ENCODE data around the gene KIF5C.
A peak's percentile ranks its signal among the peaks of the same experiment; 100 is the strongest.

KIF5C gene

GRCh38 chr2:149017116-149017985 lies 142.3 kb downstream of the KIF5C start:
- peak; percentile 82 for DNase-seq (ENCODE audit: low spot score)

- DNase-seq (ENCODE audit: low spot score): no peak
Measured at GRCh38 chr2:149018981-149019380, 144.0 kb downstream of the KIF5C start.

DNA sequence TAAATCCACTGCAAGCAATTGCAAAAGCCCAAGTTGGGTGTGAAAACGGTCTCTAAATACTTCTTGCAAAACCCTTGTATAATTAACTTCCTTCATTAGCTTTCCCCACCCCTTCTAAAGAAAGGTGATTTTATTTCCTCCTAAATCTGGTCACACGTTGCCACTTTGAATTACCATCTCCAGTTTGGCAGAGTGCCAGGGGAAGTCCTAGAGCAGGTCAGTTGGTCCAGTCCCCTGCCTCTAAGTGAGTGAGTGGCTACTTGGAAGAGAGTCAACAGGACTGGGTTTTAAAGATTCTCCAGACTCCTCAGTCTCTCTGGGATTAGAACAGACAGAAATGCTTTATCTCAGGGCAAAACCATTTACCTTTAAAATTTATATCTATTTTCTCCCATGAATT lies 144.7 kb downstream of the KIF5C start:
- no peak for DNase-seq (ENCODE audit: low spot score)

GRCh38 chr2:149020432-149020851 lies 145.4 kb downstream of the KIF5C start:
- no peak for DNase-seq (ENCODE audit: low spot score)

GRCh38 chr2:149021271-149021719 lies 146.3 kb downstream of the KIF5C start:
- no peak for DNase-seq (ENCODE audit: low spot score)

GRCh38 chr2:149021761-149022160 lies 146.7 kb downstream of the KIF5C start:
- DNase-seq (ENCODE audit: low spot score): no peak

- DNase-seq (ENCODE audit: low spot score): no peak
Measured at GRCh38 chr2:149023091-149023490, 148.1 kb downstream of the KIF5C start.

GRCh38 chr2:149027590-149028250 lies 152.7 kb downstream of the KIF5C start:
- DNase-seq (ENCODE audit: low spot score): no peak

DNA sequence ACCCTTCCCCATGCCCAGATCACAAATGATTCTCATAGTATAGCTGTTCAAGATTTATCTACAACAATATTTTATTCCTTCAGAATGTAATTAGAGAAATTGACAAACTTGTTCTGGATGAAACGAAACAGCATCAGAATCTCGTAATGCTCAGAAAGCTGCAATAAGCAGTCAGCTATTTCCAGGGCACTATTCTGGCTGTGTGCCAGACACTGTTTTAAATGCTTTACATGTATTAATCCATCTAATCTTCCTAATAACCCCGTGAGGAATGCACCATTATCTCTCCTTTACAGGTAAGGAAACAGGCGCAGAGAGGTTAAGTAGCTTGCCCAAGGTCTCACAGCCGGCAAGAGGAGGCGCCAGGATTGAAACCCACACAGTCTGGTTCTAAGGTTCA lies 153.3 kb downstream of the KIF5C start:
- DNase-seq (ENCODE audit: low spot score): no peak

- DNase-seq (ENCODE audit: low spot score): no peak
Measured at GRCh38 chr2:149028891-149029290, 153.9 kb downstream of the KIF5C start.

DNA sequence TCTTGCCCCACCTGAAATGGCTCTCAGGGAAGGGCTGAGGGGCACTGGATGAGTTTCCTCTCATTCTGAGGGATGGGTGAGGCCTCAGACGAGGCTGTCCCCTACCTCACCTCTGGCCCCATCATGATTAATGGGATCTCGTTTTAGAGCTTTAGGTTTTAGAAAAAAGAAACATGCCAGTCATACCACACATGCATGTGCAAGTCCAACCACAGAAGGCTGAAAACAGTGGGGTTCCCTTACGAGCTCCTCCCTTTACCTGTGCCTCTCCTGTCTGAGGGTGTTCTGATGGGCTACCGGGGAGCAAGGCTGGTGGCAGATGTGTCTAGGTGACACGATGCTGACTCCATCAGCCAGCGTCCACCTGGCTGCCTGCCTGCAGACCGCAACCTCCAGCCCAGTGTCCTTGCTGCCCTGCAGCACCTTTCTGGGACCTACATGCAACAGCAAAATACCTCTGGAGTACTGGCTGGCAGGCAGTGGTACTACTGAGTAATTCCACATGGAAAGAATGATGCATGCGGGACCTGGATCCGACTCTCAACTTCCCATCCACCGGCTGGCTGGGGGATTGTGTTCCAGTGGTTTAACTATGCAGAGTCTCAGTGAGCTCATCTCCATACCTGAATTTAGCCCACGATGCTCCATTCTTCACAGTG lies 154.4 kb downstream of the KIF5C start:
- no peak for DNase-seq (ENCODE audit: low spot score)

DNA sequence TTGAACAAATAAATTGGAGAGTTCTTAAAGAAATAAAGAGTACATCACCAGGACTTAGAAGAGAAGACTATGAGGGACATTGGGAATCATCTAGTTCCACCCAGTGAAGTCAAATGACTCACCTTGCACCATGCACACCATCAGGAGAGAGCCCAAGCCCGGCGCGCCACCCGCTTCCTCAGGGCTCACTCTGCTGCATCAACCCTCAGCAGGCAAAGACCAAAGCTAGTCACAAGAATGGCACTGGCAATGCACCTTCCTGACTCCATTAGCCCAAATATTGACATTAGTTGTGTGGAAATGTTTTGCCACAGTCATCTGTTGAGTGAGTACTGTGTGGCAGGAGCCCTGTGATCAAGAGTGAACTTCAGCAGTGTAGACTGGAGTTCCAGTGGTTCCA lies 156.4 kb downstream of the KIF5C start:
- DNase-seq (ENCODE audit: low spot score): no peak

DNA sequence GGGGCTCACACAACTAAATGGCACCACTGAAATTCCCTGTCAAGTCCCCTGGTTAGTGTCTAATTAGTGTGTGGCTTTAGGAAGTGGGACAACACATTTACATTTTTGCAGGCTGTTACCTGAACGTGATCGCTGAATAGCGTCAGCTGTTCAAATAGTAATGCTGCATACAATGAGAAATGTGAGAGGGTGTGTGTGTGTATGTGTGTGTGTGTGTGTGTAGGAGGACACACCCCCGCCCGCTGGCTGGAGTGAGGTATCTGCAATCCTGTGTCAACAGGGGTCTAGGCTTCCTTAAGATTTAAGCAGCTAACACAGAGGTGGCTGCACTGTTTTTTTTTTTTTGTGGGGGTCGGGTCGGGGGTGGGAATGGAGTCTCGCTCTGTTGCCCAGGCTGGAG lies 158.7 kb downstream of the KIF5C start:
- DNase-seq (ENCODE audit: low spot score): no peak

DNA sequence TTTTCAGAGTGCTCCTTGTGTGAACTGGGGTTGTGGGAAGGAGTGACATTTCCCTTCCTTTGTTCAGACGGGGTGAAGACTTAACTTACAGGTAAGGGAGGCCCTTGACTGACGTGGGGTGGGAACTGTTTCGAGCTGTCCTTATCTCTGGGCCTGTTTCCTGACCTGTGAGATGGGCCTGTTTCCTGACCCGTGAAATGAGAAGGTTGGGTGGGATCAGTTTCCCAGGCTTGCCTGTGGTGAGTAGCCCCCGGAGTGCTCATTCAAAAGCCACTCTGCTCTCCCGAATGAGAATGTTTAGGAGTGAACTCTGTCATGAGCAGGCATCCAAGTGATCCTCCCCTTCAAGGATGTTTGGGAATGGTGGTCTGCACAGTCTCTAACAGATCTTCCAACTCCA lies 159.4 kb downstream of the KIF5C start:
- DNase-seq (ENCODE audit: low spot score): no peak

GRCh38 chr2:149036507-149037293 lies 161.7 kb downstream of the KIF5C start:
- DNase-seq (ENCODE audit: low spot score): no peak

DNA sequence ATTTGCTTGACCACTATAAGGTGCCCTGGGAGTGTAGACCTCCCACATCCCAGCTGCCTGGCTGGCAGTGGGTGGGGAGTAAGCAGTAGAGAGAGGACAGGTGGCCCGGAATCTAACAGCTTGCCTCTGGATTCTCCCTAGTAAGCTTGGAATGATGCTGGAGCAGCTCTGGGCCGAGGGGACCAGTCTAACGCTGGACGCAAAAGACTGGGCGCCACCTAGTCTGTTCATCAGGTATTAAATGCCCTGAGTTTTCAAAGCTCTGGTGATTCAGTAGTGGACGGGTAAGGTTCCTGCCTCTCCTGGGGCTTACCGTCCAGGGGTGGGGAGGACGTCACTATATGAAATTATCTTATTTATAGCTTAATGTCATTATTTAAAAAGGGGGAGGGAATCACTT lies 162.8 kb downstream of the KIF5C start:
- DNase-seq (ENCODE audit: low spot score): no peak

- peak; percentile 71 for DNase-seq (ENCODE audit: low spot score)
Measured at GRCh38 chr2:149038442-149039212, 163.6 kb downstream of the KIF5C start, which contains the start of gene LYPD6B. TSS of gene LYPD6B (plus strand) at chr2:149038699. CDS start at chr2:149130949, 92,250 bp downstream.

DNA sequence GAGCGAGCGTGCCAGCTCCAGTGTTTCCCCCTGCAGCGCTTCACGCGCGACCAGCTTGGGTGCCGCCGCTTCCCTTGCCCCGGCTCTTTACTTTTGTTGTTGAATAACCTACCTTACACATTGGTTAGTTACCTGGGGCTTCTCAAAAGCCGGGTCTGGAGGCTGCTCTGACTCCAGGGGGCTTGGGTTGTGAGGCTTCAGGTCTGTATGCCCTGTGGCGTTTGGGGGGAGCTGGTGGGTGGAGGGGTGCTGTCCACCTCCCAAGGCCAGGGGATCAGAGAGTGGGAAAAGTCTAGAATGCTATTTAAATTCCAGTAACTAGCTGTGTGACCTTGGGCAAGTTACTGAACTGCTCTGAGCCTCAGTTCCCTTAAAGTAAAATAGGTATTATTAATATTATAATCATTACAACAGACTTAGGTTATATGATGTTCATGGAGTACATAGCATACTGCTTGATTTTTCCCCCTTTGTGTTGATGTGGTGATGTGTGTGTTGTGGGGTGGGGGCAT lies 164.2 kb downstream of the KIF5C start:
- DNase-seq (ENCODE audit: low spot score): no peak

DNA sequence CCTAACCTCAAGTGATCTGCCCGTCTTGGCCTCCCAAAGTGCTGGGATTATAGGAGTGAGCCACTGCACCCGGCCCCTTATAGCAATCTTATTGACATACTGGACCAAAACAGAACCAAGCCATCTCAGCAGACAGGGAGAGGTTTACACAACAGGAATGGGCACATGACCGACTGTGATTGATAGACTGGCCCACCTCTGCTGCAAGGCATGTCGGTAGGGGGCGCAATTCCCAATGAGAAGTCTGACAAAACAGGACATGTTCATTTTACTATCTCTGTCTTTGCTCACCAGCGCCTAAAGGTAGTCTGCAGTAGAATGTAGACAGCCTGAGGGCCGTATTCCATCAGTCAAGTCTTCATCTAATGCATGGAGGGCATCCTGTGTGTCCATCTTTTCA lies 165.4 kb downstream of the KIF5C start:
- no peak for DNase-seq (ENCODE audit: low spot score)

- DNase-seq (ENCODE audit: low spot score): no peak
Measured at GRCh38 chr2:149041482-149041881, 166.5 kb downstream of the KIF5C start.

DNA sequence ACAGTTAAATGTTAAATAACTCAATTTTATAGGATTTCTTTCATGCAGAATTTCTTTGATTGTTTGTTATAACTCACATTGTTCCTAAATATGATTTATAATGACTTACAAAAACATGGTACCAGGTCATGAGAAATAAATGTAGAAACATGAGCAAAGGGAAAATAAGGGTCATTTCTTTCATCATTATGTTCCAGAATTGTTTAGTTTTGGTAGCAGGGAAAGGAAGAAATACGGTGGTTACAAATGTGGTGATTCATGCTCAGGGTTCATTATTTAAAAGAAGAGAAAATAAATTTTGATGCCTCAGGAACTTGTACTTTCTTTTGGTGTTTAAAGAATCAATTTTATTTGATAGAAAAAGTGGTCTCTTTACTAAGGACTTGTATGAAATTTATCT lies 167.9 kb downstream of the KIF5C start:
- no peak for DNase-seq (ENCODE audit: low spot score)
